Fibroblast of mammary gland (primary cell): ENCODE results near the gene MARS2.

ENCODE experiments used
- DNase-seq: peaks from one replicate; pipeline ENCODE4 v3.0.0-alpha.2; 2010; ENCODE audit warnings: low read depth
- H3K4me3 ChIP-seq: 2 replicates; pipeline ENCODE4 v1.5.1; 2011; ENCODE audit warnings: low read depth, mild to moderate bottlenecking, low read length, moderate library complexity; ENCODE audit not compliant: control insufficient read depth
- CTCF ChIP-seq: conservative IDR thresholded peaks from 2 replicates; pipeline ENCODE4 v1.5.1; 2011; ENCODE audit warnings: low read depth, low read length, inconsistent platforms; ENCODE audit not compliant: control insufficient read depth, insufficient read depth

The MARS2 gene

GRCh38 chr2:197673106-197673505 lies 32.1 kb upstream of the MARS2 start:
- H3K4me3 ChIP-seq = no peak overlapping the region
- no peak for DNase-seq
- TF ChIP-seq CTCF = no peak

GRCh38 chr2:197673606-197674005 lies 31.6 kb upstream of the MARS2 start:
- no peak for TF ChIP-seq CTCF
- no peak overlapping the region for H3K4me3 ChIP-seq
- DNase-seq = no peak

GRCh38 chr2:197674060-197674459 lies 31.1 kb upstream of the MARS2 start:
- no peak for DNase-seq
- TF ChIP-seq CTCF = no peak
- no peak overlapping the region for H3K4me3 ChIP-seq

GRCh38 chr2:197674591-197674990 lies 30.6 kb upstream of the MARS2 start:
- peak; percentile 48 for DNase-seq
- TF ChIP-seq CTCF = no peak
- H3K4me3 ChIP-seq = peak overlapping the region; percentile 61

GRCh38 chr2:197675246-197675645 lies 29.9 kb upstream of the MARS2 start, which contains the start of gene RFTN2:
TSS of gene RFTN2 (minus strand) at chr2:197675587. CDS start at chr2:197675458, 129 bp downstream.
- no peak for TF ChIP-seq CTCF
- peak; percentile 25 for DNase-seq
- peak within 1 kb of the TSS; percentile 61 for H3K4me3 ChIP-seq

- no peak for TF ChIP-seq CTCF
- DNase-seq = peak; percentile 73
- peak overlapping the region; percentile 61 for H3K4me3 ChIP-seq
These were observed 29.4 kb upstream of the MARS2 start for GRCh38 chr2:197675711-197676188.

- H3K4me3 ChIP-seq = no peak overlapping the region
- TF ChIP-seq CTCF = no peak
- no peak for DNase-seq
These were observed 28.1 kb upstream of the MARS2 start for GRCh38 chr2:197677056-197677455.
